Activated naive CD8-positive, alpha-beta T cell (primary cell): Measurements from ENCODE around the gene ANKRD31.

ENCODE experiments used
- H3K27ac Mint-ChIP-seq: one replicate; pipeline ENCODE4 v1.8.0; 2021; ENCODE audit warnings: mixed read lengths
- H3K27me3 Mint-ChIP-seq: one replicate; pipeline ENCODE4 v1.8.0; 2021; ENCODE audit warnings: mixed read lengths
- H3K36me3 Mint-ChIP-seq: one replicate; pipeline ENCODE4 v1.8.0; 2021; ENCODE audit warnings: mixed read lengths
- H3K4me1 Mint-ChIP-seq: one replicate; pipeline ENCODE4 v1.8.0; 2021; ENCODE audit warnings: low read depth, mixed read lengths
- H3K4me3 Mint-ChIP-seq: one replicate; pipeline ENCODE4 v1.8.0; 2021; ENCODE audit warnings: mild to moderate bottlenecking, mixed read lengths
- H3K9me3 Mint-ChIP-seq: one replicate; pipeline ENCODE4 v1.8.0; 2021; ENCODE audit warnings: low read depth, mixed read lengths

ANKRD31 gene

DNA sequence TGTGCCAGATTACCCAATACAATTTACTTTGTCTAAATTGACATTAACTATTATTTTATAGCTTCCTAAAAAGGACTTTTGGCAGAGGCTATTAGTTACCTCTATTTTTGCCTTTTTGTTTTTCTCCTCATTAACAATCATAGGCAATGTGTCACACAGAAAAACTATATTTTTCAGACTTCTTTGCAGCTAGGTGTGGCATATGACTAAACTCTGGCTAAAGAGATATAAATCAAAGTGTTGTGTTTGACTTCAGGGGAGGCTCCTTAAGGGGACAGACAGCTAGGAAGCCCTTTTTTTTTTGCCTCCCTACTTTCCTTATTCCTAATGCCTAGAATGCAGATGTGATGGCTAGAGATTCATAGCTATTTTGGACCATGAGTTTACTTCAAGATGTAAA lies 164.6 kb downstream of the ANKRD31 start:
- Mint-ChIP-seq H3K27ac (no peak overlapping the region), H3K4me3 (no peak overlapping the region), H3K27me3 (no peaks in the 10 kb centered on the region), H3K36me3 (peaks cover 5% of the 10 kb centered on the region), H3K4me1 (peaks cover 14% of the 10 kb centered on the region), H3K9me3 (no peaks in the 10 kb centered on the region)

DNA sequence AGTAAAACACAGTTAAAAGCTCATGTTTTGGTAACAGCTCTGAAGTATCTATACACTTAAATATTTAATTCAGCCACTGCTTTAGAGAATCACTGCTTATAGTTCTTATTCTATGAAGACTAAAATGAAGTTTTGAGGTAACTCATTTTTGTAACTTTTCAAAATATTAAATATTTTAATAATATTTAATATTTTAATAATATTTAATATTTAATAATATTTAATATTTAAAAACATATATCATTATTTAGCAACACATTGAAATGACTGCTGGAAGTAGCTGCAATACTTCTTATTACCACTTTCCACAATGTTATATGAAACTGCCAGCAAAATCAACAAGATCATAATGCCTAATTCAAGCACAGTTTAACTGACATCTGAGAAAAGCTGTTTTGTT lies 165.6 kb downstream of the ANKRD31 start:
- Mint-ChIP-seq H3K9me3 (no peaks in the 10 kb centered on the region), H3K27me3 (no peaks in the 10 kb centered on the region), H3K4me1 (peaks cover 17% of the 10 kb centered on the region), H3K36me3 (peaks cover 5% of the 10 kb centered on the region), H3K4me3 (no peak overlapping the region), H3K27ac (no peak overlapping the region)

GRCh38 chr5:75067434-75067833 lies 169.2 kb downstream of the ANKRD31 start:
- Mint-ChIP-seq H3K9me3 (no peaks in the 10 kb centered on the region), H3K27me3 (no peaks in the 10 kb centered on the region), H3K27ac (no peak overlapping the region), H3K36me3 (peaks cover 9% of the 10 kb centered on the region), H3K4me3 (no peak overlapping the region), H3K4me1 (peaks cover 24% of the 10 kb centered on the region)

DNA sequence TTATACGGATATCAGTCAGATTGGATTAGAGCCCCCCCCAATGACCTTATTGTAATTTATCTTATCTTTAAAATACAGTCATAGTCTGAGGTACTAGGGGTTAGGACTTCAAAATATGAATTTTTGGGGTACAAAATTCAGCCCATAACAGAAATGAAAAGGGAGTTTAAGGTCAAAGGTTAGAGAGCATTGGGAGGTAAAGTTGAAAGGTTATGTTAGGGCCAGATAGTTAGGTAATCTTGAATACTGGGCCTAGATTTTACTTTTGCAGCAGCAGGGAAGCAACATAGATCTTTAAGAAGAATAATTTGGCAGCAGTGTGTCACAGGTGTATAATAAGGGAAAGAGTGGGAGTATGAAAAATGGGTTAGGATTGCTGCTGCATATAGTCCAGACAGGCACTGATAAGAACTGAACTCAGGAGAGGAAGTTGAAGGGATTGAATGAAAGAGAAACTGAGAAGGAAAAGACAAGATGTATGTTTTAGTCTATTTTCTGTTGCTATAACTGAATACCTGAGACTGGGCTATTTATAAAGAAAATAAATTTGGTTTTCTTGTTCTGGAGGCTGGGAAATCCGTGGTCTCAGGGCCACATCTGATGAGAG lies 173.7 kb downstream of the ANKRD31 start:
- Mint-ChIP-seq H3K27ac (peak overlapping the region; percentile 35), H3K4me3 (peak overlapping the region; percentile 1), H3K36me3 (peaks cover 3% of the 10 kb centered on the region), H3K27me3 (no peaks in the 10 kb centered on the region), H3K4me1 (peaks cover 67% of the 10 kb centered on the region), H3K9me3 (no peaks in the 10 kb centered on the region)

- H3K4me3 Mint-ChIP-seq = peak overlapping the region; percentile 53
- H3K9me3 Mint-ChIP-seq = no peaks in the 10 kb centered on the region
- H3K36me3 Mint-ChIP-seq = peaks cover 3% of the 10 kb centered on the region
- peaks cover 82% of the 10 kb centered on the region for H3K4me1 Mint-ChIP-seq
- H3K27me3 Mint-ChIP-seq = no peaks in the 10 kb centered on the region
- H3K27ac Mint-ChIP-seq = peak overlapping the region; percentile 92
These were observed 176.6 kb downstream of the ANKRD31 start for GRCh38 chr5:75059912-75060545.

DNA sequence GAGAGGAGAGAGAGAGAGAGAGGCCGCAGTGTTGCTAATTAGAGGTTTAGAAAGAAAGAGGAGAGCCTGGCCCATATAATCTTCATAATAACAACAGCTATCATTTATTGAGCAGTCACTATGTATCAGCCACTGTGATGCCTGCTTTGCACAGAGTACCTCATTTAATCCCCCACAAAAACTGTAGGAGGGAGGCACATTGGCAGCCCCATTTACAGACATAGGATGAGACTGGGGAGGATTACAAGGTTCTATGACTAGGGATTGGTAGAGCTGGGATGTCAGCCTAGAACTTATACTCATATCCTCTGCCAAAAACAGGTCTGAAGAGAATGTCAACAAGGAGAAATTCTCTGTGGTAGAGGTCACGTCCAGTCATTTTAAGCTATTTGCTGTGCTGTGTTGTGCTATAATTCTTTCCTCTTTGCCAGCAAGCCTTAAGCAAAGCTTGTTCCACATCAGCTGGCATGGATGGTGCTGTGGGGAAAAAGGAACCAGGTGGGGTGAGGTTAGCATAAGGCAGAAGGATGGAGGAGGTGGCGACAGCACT lies 177.6 kb downstream of the ANKRD31 start:
- Mint-ChIP-seq H3K27ac (peak overlapping the region; percentile 92), H3K4me3 (peak overlapping the region; percentile 53), H3K27me3 (no peaks in the 10 kb centered on the region), H3K36me3 (peaks cover 3% of the 10 kb centered on the region), H3K4me1 (peaks cover 91% of the 10 kb centered on the region), H3K9me3 (no peaks in the 10 kb centered on the region)

DNA sequence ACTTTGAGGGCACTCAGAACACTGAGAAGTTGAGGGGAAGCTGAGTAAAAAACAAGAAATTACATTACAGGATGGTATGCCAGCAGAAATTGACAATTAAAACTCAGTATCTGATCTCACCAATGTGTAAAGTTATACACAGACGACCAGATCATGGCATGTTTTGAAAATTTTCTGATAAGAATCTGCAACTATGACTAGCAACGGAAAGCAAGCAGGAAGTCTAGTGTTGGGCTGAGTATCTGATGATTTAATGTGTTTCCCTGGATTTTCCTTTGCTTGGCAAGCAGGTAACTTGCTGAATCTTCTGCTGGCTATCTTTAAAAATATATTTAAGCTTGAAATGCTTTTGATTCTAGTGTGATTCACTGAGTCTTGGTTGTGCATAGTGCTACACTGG lies 179.1 kb downstream of the ANKRD31 start:
- no peaks in the 10 kb centered on the region for H3K9me3 Mint-ChIP-seq
- peaks cover 88% of the 10 kb centered on the region for H3K4me1 Mint-ChIP-seq
- H3K4me3 Mint-ChIP-seq = peak overlapping the region; percentile 48
- no peaks in the 10 kb centered on the region for H3K27me3 Mint-ChIP-seq
- H3K36me3 Mint-ChIP-seq = no peaks in the 10 kb centered on the region
- H3K27ac Mint-ChIP-seq = peak overlapping the region; percentile 81

- Mint-ChIP-seq H3K36me3 (no peaks in the 10 kb centered on the region), H3K4me3 (peak overlapping the region; percentile 28), H3K27ac (peak overlapping the region; percentile 81), H3K9me3 (no peaks in the 10 kb centered on the region), H3K4me1 (peaks cover 86% of the 10 kb centered on the region), H3K27me3 (no peaks in the 10 kb centered on the region)
These were observed 180.9 kb downstream of the ANKRD31 start for GRCh38 chr5:75055727-75056144.

- Mint-ChIP-seq H3K27me3 (no peaks in the 10 kb centered on the region), H3K9me3 (no peaks in the 10 kb centered on the region), H3K36me3 (no peaks in the 10 kb centered on the region), H3K4me3 (peak overlapping the region; percentile 91), H3K27ac (peak overlapping the region; percentile 91), H3K4me1 (peaks cover 86% of the 10 kb centered on the region)
These were observed 182.3 kb downstream of the ANKRD31 start for GRCh38 chr5:75054134-75054930.

GRCh38 chr5:75053304-75054133 lies 183.2 kb downstream of the ANKRD31 start:
- H3K9me3 Mint-ChIP-seq = no peaks in the 10 kb centered on the region
- H3K36me3 Mint-ChIP-seq = no peaks in the 10 kb centered on the region
- peak overlapping the region; percentile 91 for H3K27ac Mint-ChIP-seq
- peaks cover 86% of the 10 kb centered on the region for H3K4me1 Mint-ChIP-seq
- H3K4me3 Mint-ChIP-seq = peak overlapping the region; percentile 91
- no peaks in the 10 kb centered on the region for H3K27me3 Mint-ChIP-seq

DNA sequence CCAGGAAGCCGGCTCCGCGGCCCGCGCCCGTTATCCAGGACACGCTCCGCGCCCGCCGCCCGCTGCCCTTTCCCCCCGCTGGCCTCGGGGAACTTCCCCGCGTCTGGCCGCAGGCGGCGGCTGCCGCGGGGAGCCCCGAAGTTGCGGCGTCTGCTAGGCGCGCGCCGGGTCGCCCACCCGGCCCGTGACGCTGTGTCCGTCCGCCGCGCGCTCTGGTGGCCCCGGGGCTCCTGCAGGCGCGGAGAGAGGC lies 183.7 kb downstream of the ANKRD31 start:
- Mint-ChIP-seq H3K9me3 (no peaks in the 10 kb centered on the region), H3K27me3 (no peaks in the 10 kb centered on the region), H3K4me3 (peak overlapping the region; percentile 10), H3K36me3 (no peaks in the 10 kb centered on the region), H3K4me1 (peaks cover 86% of the 10 kb centered on the region), H3K27ac (no peak overlapping the region)

- peak within 1 kb of the TSS; percentile 95 for H3K27ac Mint-ChIP-seq
- peaks cover 86% of the 10 kb centered on the region for H3K4me1 Mint-ChIP-seq
- H3K36me3 Mint-ChIP-seq = no peaks in the 10 kb centered on the region
- peak within 1 kb of the TSS; percentile 89 for H3K4me3 Mint-ChIP-seq
- H3K9me3 Mint-ChIP-seq = no peaks in the 10 kb centered on the region
- no peaks in the 10 kb centered on the region for H3K27me3 Mint-ChIP-seq
These were observed 184.3 kb downstream of the ANKRD31 start, which contains the start of gene GCNT4 for GRCh38 chr5:75052192-75053053. Gene GCNT4 (minus strand): TSS chr5:75052558. CDS start chr5:75030037, 22,521 bp downstream.

GRCh38 chr5:75051217-75051751 lies 185.4 kb downstream of the ANKRD31 start:
- peak overlapping the region; percentile 95 for H3K27ac Mint-ChIP-seq
- peaks cover 85% of the 10 kb centered on the region for H3K4me1 Mint-ChIP-seq
- no peaks in the 10 kb centered on the region for H3K36me3 Mint-ChIP-seq
- H3K27me3 Mint-ChIP-seq = no peaks in the 10 kb centered on the region
- peak overlapping the region; percentile 89 for H3K4me3 Mint-ChIP-seq
- H3K9me3 Mint-ChIP-seq = no peaks in the 10 kb centered on the region
